Measurements from ENCODE around the gene FBLN2.
A peak's percentile ranks its signal among the peaks of the same experiment; 100 is the strongest.
"Not testable (repeated sequence)": the region's sequence is repeated elsewhere in the genome, so short reads cannot be mapped to it uniquely, and the experiment has no call there.

FBLN2 gene

DNA sequence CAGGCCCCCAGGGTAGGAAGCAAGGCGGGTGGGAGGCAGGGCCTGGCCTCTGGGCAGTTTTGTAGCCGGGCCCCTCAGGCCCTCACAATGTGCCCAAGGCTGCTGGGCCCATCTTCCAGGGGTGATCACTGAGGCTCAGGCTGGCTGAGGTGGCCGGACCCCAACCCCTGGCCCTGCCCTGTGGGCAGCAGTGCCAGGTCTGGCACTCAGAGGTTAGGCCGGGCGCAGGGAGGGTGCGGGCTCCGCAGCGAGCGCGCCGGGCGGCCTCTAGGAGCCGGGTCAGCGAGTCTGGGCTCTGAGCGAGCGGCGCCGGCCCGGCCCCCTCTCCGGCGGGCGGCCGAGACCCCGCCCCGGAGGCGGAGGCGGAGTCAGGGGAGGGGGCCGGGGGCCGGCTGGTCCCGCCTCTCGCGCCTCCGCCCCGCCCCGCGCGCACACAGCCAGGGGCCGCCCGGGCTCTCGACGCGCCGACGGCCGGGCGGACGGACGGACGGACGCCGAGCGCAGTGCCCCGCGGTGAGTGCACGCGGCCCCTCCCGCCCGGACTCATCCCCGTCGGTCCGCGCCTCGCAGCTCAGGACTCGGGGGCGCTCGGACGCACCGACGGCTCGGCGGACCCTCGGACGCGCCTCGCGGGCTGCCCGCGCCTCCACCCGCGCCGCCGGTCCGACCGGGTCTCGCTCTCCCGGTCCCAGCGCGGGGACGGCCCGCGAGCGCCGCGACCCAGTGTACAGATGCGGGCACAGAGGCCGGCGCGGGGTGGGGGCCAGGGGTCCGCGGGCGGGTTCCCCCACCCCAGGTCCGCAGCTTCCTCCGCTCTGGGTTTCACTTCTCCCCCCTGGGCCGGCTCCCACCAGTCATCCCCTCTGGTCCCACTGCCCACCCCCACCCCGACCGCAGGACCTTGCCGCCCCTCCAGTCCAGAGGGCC is at the start of gene FBLN2:
TSS of gene FBLN2 (plus strand) at position 430 of the 927 bp plus-strand sequence. CDS start 21,231 bp downstream, outside the sequence.
- DNase-seq (ENCODE audit: low spot score): peak; percentile 97

DNA sequence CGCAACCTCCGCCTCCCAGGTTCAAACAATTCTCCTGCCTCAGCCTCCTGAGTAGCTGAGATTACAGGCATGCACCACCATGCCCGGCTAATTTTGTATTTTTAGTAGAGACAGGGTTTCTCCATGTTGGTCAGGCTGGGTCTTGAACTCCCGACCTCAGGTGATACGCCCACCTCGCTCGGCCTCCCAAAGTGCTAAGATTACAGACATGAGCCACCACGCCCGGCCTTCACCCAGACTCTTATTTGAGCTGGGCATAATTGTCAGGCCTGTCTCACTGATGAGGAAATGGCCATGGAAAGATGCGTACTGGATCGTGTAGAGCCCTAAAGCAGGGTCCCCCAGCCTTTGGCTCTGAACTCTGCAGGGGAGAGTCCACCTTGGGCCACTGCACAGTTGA is 49.7 kb upstream of the FBLN2 start:
- DNase-seq (ENCODE audit: low spot score): not testable (repeated sequence)

DNA sequence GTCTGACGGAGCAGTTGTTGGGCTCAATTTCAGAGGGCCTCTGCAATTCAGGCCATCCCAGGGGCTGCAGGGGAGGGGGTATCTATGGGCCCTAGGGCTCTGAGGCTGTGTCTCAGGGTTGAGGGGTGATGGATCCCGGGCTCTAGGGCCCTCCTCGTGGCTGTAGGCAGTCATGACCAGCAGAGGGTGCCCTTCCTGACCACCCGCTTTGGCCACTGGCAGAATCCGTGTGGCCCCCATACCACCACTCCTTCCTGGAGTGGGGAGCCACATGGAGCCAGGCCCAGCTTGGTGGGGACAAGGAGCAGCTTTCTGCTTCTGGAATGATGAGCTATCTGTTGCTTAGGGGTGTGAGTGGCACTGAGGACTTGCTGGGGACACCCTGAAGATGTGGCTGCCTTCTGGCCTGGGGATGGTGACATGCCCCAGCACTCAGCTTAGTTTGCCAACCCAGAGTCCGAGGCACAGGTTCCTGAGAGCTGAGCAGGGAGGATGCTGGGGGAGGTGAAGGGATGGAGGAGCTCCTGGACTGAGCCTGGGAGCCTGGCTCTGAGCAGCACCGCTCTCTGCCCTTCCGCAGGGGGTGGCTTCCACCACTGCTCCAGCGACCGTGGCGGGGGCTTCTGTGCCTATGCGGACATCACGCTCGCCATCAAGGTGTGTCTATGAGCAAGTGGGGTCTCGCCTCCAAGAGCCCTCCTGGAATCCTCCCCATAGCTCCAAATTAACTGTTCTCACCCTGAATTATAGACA is 48.6 kb upstream of the FBLN2 start:
- DNase-seq (ENCODE audit: low spot score): peak; percentile 67

- DNase-seq (ENCODE audit: low spot score): no peak
Measured at GRCh38 chr3:13501056-13501455, 47.9 kb upstream of the FBLN2 start.

- DNase-seq (ENCODE audit: low spot score): no peak
Measured at GRCh38 chr3:13501521-13501920, 47.4 kb upstream of the FBLN2 start.

GRCh38 chr3:13501958-13502790 is 46.8 kb upstream of the FBLN2 start:
- DNase-seq (ENCODE audit: low spot score): no peak

GRCh38 chr3:13502791-13503060 is 46.2 kb upstream of the FBLN2 start:
- no peak for DNase-seq (ENCODE audit: low spot score)

DNA sequence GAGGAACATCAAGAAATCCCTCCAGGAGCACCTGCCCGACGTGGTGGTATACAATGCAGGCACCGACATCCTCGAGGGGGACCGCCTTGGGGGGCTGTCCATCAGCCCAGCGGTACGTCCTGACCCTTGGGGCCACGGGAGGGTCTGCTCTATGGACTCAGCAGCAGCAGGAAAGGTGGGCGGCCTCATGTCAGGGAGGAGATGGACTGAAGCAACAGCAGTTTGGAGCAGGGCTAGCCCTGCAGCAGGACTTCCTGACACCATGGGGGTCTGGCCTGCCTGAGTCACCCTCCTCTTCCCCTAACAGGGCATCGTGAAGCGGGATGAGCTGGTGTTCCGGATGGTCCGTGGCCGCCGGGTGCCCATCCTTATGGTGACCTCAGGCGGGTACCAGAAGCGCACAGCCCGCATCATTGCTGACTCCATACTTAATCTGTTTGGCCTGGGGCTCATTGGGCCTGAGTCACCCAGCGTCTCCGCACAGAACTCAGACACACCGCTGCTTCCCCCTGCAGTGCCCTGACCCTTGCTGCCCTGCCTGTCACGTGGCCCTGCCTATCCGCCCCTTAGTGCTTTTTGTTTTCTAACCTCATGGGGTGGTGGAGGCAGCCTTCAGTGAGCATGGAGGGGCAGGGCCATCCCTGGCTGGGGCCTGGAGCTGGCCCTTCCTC is 44.6 kb upstream of the FBLN2 start:
- no peak for DNase-seq (ENCODE audit: low spot score)

- DNase-seq (ENCODE audit: low spot score): no peak
Measured at GRCh38 chr3:13505147-13506130, 43.5 kb upstream of the FBLN2 start.

- DNase-seq (ENCODE audit: low spot score): no peak
Measured at GRCh38 chr3:13506239-13506638, 42.7 kb upstream of the FBLN2 start.

GRCh38 chr3:13506680-13507079 is 42.2 kb upstream of the FBLN2 start:
- DNase-seq (ENCODE audit: low spot score): no peak

DNA sequence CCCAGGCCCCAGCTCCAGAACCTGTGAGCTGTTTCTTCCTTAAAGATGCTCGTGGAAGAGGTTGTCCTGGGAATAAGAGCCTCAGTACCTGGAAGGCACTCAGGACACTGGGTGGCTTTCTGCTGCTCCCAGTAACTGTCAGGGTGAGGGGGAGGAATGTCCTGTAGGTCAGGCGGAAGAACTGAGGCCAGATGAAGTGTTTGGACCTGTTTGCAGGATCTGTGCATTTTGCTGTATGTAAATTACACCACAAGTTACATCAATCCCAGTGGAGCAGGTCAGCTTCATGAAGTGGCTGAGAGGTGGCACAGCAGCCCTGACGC is 41.7 kb upstream of the FBLN2 start:
- DNase-seq (ENCODE audit: low spot score): no peak

DNA sequence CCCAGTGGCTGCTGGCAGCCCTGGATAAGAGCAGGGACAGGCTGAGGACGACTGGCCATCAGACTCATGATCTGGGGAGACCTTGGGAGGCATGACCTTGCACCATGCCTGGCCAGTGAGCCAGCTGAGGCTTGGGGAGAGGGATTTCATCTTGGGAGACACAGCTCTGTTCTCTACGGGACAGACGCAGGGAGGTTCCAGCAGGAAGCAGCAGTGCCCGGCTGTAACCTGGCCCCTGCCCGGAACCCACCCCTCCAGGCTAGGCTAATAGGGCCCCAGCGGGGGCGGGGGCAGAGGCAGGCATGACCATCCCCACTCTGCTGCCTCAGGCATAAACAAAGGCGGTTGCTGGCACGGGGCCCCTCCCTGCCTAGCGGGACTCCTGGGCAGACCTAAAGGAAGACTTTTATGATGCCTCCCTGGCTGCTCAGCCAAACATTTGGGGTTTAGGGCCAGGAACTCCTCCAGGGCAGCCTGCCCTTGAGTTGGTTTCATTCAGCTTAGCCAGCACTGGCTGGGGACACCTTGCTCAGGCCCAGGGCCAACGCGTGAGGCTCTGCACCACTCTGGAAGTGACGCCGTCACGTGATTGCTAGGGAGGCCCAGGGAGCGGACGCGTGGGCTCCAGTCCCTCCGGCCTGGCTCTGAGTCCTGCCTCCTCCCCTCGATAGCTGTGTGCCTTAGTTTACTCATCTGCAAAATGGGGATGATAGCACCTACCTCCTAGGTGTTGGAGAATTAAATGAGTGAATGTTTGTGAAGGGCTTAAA is 41.2 kb upstream of the FBLN2 start:
- peak; percentile 57 for DNase-seq (ENCODE audit: low spot score)

DNA sequence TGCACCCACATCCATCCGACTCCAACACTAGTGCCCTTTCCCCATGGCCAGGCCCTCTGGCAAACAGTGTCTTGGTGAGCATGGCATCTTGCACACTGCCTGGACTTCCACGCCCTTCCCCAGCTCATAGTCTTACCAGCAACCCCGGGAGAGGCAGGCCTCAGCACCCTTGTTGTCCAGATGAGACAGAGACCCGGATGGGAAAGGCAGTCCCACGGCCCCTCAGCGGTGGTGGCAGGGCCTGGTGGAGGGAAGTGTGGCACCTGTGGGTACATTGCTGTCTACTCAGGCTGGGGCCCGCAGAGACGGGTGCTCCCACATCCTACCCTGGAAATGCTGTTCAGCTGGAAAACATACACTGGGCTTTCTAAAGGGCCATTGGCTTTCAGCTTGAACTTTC is 40.4 kb upstream of the FBLN2 start:
- no peak for DNase-seq (ENCODE audit: low spot score)

DNA sequence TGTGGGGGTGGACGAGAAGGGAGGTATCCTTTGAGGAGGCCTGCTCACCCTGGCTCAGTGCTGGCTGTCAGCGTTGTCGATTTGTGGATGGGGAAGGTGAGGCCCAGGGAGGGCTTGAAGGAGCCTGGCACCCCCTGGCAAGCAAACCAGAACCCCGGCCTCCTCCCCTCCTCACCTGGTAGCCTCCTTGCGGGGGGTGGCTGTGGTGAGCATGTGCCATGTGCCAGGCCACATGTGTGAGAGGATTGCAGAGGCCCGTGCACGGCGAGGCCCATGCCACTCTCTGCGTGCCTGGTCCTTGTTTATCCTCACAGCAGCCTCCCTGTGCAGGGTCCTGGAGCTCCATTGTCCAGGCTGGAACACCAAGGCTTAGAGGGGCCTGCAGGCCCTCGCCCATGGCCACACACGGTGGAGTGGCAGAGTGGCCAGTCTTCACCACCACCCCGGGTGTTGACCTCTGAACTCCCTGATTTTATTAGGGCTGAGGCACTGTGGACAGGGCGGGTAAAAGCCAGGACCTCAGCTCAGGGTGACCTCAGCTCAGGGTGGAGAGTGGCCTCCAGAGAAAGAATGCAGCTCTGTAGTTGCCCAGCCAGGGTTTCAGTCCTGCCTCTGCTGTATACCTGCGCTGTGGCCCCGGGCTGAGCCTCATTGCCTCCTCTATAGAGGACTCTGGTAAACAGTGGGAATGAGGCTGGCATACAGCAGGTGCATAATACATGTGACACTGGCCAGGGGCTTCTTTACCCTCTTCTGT is 39.7 kb upstream of the FBLN2 start:
- DNase-seq (ENCODE audit: low spot score): no peak

GRCh38 chr3:13509816-13510192 is 39.1 kb upstream of the FBLN2 start:
- no peak for DNase-seq (ENCODE audit: low spot score)

- no peak for DNase-seq (ENCODE audit: low spot score)
Measured at GRCh38 chr3:13512451-13512850, 36.5 kb upstream of the FBLN2 start.

- DNase-seq (ENCODE audit: low spot score): peak; percentile 85
Measured at GRCh38 chr3:13513051-13513912, 35.6 kb upstream of the FBLN2 start.
